GM21526 (cell line): ENCODE data around the gene F10.

Source experiments
- ATAC-seq: cut with Tn5 transposase; IDR thresholded peaks from one replicate; pipeline ENCODE4 v1.9.1; 2021; ENCODE audit warnings: moderate library complexity; ENCODE audit not compliant: unreplicated experiment, low FRiP score

Gene F10

GRCh38 chr13:113187263-113187669 is 64.7 kb downstream of the F10 start:
- no peak for ATAC-seq

GRCh38 chr13:113187883-113188665 is 65.5 kb downstream of the F10 start:
- ATAC-seq: no peak

GRCh38 chr13:113190181-113190580 is 67.6 kb downstream of the F10 start:
- no peak for ATAC-seq

GRCh38 chr13:113192279-113192678 is 69.7 kb downstream of the F10 start:
- no peak for ATAC-seq

- no peak for ATAC-seq
Observed at GRCh38 chr13:113192902-113193301, 70.3 kb downstream of the F10 start.

GRCh38 chr13:113195360-113195759 is 72.8 kb downstream of the F10 start:
- ATAC-seq: no peak

- no peak for ATAC-seq
Observed at GRCh38 chr13:113196970-113197737, 74.6 kb downstream of the F10 start.
